ENCODE results near the gene ZBTB49.

Gene ZBTB49

GRCh38 chr4:4364486-4365208, 74.6 kb downstream of the ZBTB49 start:
- no peaks in the 10 kb centered on the region for H3K9me3 ChIP-seq (ENCODE audit: severe bottlenecking)
- no peaks in the 10 kb centered on the region for H3K36me3 ChIP-seq
- DNase-seq, result no peak
- no peaks in the 10 kb centered on the region for H3K27me3 ChIP-seq (ENCODE audit: insufficient read depth, low read depth, severe bottlenecking)
- TF ChIP-seq CTCF (IDR thresholded peaks at IDR 0.05; ENCODE audit: low read depth, low read length), result no peak
- no peak overlapping the region for H3K27ac ChIP-seq
- H3K4me3 ChIP-seq (ENCODE audit: low read depth, low read length), result no peak overlapping the region

GRCh38 chr4:4368809-4369580, 78.9 kb downstream of the ZBTB49 start:
- DNase-seq, result no peak
- TF ChIP-seq CTCF (IDR thresholded peaks at IDR 0.05; ENCODE audit: low read depth, low read length), result no peak
- H3K27ac ChIP-seq, result no peak overlapping the region
- H3K36me3 ChIP-seq, result no peaks in the 10 kb centered on the region
- no peak overlapping the region for H3K4me3 ChIP-seq (ENCODE audit: low read depth, low read length)
- no peaks in the 10 kb centered on the region for H3K27me3 ChIP-seq (ENCODE audit: insufficient read depth, low read depth, severe bottlenecking)
- no peaks in the 10 kb centered on the region for H3K9me3 ChIP-seq (ENCODE audit: severe bottlenecking)
